Nephron progenitor cell (in vitro differentiated cells): ENCODE data around the gene NPRL2.
"Not testable (repeated sequence)": the region's sequence is repeated elsewhere in the genome, so short reads cannot be mapped to it uniquely, and the experiment has no call there.

Experiments
- DNase-seq: peaks from one replicate; pipeline ENCODE4 v3.0.0; 2021
- H3K27ac Mint-ChIP-seq: 2 replicates; pipeline ENCODE4 v1.8.0; 2021; ENCODE audit warnings: mild to moderate bottlenecking, moderate library complexity, mixed read lengths
- H3K27me3 Mint-ChIP-seq: 2 replicates; pipeline ENCODE4 v1.8.0; 2021; ENCODE audit warnings: mild to moderate bottlenecking, low read depth, mixed read lengths; ENCODE audit not compliant: poor library complexity
- H3K36me3 Mint-ChIP-seq: 2 replicates; pipeline ENCODE4 v1.8.0; 2021; ENCODE audit warnings: low read depth, mixed read lengths
- H3K4me1 Mint-ChIP-seq: 2 replicates; pipeline ENCODE4 v1.8.0; 2021; ENCODE audit warnings: mixed read lengths
- H3K4me3 Mint-ChIP-seq: 2 replicates; pipeline ENCODE4 v1.8.0; 2021; ENCODE audit warnings: mild to moderate bottlenecking, moderate library complexity, mixed read lengths
- H3K9me3 Mint-ChIP-seq: 2 replicates; pipeline ENCODE4 v1.8.0; 2021; ENCODE audit warnings: mild to moderate bottlenecking, moderate library complexity, mixed read lengths
- TF ChIP-seq, protein P1 (sequence below): fragments of 200-600 bp; sonication (generic); IDR thresholded peaks from 2 replicates; pipeline ENCODE4 v1.5.0; 2021; ENCODE audit warnings: antibody characterized with exemption

Gene NPRL2

GRCh38 chr3:50316657-50317242, 33.8 kb downstream of the NPRL2 start:
- H3K27ac Mint-ChIP-seq, result peak overlapping the region; percentile 94
- H3K4me1 Mint-ChIP-seq, result peaks cover 52% of the 10 kb centered on the region
- DNase-seq, result no peak
- H3K27me3 Mint-ChIP-seq, result peaks cover 3% of the 10 kb centered on the region
- H3K4me3 Mint-ChIP-seq, result no peak overlapping the region
- peaks cover 15% of the 10 kb centered on the region for H3K9me3 Mint-ChIP-seq
- H3K36me3 Mint-ChIP-seq, result peaks cover 50% of the 10 kb centered on the region
- TF ChIP-seq, protein P1, sequence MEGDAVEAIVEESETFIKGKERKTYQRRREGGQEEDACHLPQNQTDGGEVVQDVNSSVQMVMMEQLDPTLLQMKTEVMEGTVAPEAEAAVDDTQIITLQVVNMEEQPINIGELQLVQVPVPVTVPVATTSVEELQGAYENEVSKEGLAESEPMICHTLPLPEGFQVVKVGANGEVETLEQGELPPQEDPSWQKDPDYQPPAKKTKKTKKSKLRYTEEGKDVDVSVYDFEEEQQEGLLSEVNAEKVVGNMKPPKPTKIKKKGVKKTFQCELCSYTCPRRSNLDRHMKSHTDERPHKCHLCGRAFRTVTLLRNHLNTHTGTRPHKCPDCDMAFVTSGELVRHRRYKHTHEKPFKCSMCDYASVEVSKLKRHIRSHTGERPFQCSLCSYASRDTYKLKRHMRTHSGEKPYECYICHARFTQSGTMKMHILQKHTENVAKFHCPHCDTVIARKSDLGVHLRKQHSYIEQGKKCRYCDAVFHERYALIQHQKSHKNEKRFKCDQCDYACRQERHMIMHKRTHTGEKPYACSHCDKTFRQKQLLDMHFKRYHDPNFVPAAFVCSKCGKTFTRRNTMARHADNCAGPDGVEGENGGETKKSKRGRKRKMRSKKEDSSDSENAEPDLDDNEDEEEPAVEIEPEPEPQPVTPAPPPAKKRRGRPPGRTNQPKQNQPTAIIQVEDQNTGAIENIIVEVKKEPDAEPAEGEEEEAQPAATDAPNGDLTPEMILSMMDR, result no peak

DNA sequence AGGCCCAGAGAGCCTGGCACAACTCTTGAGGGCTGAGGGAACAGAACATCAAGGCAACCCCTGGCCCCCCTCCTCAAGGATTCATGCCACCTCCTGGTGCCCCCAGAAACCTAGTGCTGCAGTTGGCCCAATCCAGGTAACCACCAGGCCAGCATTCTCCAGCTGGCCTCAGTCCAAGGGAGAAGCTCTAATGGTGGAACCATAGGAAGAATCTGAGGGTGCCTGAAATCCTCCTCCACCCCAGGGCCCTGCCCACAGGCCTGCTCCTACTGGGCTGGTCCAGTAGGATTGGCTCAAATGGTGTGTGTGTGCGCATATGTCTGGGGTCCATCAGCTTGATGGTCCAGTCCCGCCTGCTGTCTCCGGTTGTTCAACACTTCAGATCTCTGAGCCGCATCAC, 35.8 kb downstream of the NPRL2 start:
- peaks cover 23% of the 10 kb centered on the region for H3K9me3 Mint-ChIP-seq
- H3K4me3 Mint-ChIP-seq, result no peak overlapping the region
- H3K27ac Mint-ChIP-seq, result peak overlapping the region; percentile 74
- H3K36me3 Mint-ChIP-seq, result peaks cover 57% of the 10 kb centered on the region
- H3K4me1 Mint-ChIP-seq, result peaks cover 43% of the 10 kb centered on the region
- H3K27me3 Mint-ChIP-seq, result no peaks in the 10 kb centered on the region
- no peak for DNase-seq
- TF ChIP-seq, protein P1, result no peak

DNA sequence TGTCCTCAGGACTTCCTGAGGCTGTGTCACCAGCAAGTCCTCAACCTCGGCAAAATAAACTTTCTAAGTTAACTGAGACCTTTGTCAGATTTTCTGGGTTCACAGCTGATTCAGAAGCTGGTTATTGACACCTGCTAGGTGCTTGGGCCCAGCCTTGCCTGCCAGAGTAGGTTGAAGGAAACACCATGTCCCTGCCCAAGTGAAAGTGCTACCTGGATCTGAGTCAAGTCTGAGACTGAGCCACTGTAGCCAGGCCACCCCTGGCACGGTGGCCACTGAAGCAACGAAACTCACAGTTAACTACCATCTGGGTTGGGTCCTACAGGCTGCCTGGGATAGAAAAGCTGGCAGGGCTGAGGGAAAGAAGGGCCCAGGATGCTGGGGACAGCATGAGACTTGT, 36.2 kb downstream of the NPRL2 start:
- peaks cover 28% of the 10 kb centered on the region for H3K9me3 Mint-ChIP-seq
- H3K36me3 Mint-ChIP-seq, result peaks cover 58% of the 10 kb centered on the region
- TF ChIP-seq, protein P1, result no peak
- H3K27ac Mint-ChIP-seq, result peak overlapping the region; percentile 62
- no peak overlapping the region for H3K4me3 Mint-ChIP-seq
- H3K27me3 Mint-ChIP-seq, result no peaks in the 10 kb centered on the region
- no peak for DNase-seq
- peaks cover 38% of the 10 kb centered on the region for H3K4me1 Mint-ChIP-seq

DNA sequence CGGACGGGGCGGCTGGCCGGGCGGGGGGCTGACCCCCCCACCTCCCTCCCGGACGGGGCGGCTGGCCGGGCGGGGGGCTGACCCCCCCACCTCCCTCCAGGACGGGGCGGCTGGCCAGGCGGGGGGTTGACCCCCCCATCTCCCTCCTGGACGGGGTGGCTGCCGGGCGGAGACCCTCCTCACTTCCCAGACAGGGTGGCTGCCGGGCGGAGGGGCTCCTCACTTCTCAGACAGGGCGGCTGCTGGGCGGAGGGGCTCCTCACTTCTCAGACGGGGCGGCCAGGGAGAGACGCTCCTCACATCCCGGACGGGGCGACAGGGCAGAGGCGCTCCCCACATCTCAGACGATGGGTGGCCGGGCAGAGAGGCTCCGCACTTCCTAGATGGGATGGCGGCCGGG, 38.5 kb downstream of the NPRL2 start:
- H3K4me1 Mint-ChIP-seq, result peaks cover 16% of the 10 kb centered on the region
- DNase-seq, result not testable (repeated sequence)

DNA sequence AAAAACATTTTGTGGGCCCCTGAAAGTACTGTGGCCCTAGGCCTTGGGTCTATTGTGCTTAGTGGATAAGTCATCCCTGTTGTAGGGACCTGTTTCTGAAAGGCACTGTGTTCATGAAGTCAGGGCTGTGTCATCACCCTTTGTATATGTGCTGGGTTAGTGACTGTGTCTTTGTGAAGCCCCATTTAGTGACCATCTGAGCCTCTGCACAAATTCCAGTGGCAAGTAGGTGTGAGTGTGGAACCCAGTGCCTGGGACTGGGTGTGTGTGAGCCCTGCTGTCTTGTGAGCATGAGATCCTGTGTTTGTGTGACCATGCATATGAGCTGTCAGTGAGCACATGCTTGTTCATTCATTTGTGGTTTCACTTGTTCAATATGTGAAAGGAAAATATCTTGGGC, 46.0 kb downstream of the NPRL2 start:
- TF ChIP-seq, protein P1, result no peak
- no peak for DNase-seq
- Mint-ChIP-seq H3K27me3 (no peaks in the 10 kb centered on the region), H3K9me3 (peaks cover 41% of the 10 kb centered on the region), H3K36me3 (peaks cover 21% of the 10 kb centered on the region), H3K4me3 (no peak overlapping the region), H3K4me1 (peaks cover 22% of the 10 kb centered on the region), H3K27ac (no peak overlapping the region)

More for the DNA sequence above, 38.5 kb downstream of the NPRL2 start:
- Mint-ChIP-seq H3K9me3 (peaks cover 51% of the 10 kb centered on the region), H3K36me3 (peaks cover 55% of the 10 kb centered on the region)
- H3K4me3 Mint-ChIP-seq, H3K27ac Mint-ChIP-seq, H3K27me3 Mint-ChIP-seq: not testable (repeated sequence)

- Mint-ChIP-seq H3K4me3 (no peak within 1 kb of the TSS), H3K9me3 (peaks cover 27% of the 10 kb centered on the region), H3K27me3 (peaks cover 5% of the 10 kb centered on the region), H3K27ac (no peak within 1 kb of the TSS), H3K4me1 (peaks cover 29% of the 10 kb centered on the region), H3K36me3 (peaks cover 11% of the 10 kb centered on the region)
- DNase-seq, result peak; percentile 40
- TF ChIP-seq, protein P1, result no peak
Observed at GRCh38 chr3:50303013-50303815, 47.4 kb downstream of the NPRL2 start, which contains the start of gene HYAL1. HYAL1 (minus strand) TSS chr3:50303574; CDS start chr3:50302956, 618 bp downstream.
